Left ventricle myocardium superior (tissue), 1 donor: ENCODE data around the gene TALDO1. TPM values are rescaled to one million over a fixed set of nuclear protein-coding genes. Genes with fewer than 3 reads are reported as not detected.

Source experiments
- ATAC-seq: fragments of 200-7000 bp; cut with Tn5 transposase; one replicate; pipeline ENCODE4 v1.9.1; 2020; ENCODE audit warnings: mild to moderate bottlenecking, moderate library complexity
- DNase-seq: peaks from one replicate; pipeline ENCODE4 v3.0.0-alpha.2; 2020
- intact Hi-C: fragments of 100-400 bp; cut with micrococcal nuclease; formaldehyde crosslinking; loops from one replicate; pipeline ENCODE4 v1.11.0; 2022
- total RNA-seq: library from RNA; stranded (reverse); fragmentation: NEBNext Ultra II Directional; extraction: Animal tissue kit (Norgen Biotek cat#: 25700); gene quantifications from one replicate; pipeline ENCODE4 v1.2.1, GENCODE V29; 2021
- donor health status: DM: no; HTN: yes; CAD: no; lungs with severe emphysema.

Gene TALDO1
- total RNA-seq, 1 donor from 2014 or later: 103 TPM

DNA sequence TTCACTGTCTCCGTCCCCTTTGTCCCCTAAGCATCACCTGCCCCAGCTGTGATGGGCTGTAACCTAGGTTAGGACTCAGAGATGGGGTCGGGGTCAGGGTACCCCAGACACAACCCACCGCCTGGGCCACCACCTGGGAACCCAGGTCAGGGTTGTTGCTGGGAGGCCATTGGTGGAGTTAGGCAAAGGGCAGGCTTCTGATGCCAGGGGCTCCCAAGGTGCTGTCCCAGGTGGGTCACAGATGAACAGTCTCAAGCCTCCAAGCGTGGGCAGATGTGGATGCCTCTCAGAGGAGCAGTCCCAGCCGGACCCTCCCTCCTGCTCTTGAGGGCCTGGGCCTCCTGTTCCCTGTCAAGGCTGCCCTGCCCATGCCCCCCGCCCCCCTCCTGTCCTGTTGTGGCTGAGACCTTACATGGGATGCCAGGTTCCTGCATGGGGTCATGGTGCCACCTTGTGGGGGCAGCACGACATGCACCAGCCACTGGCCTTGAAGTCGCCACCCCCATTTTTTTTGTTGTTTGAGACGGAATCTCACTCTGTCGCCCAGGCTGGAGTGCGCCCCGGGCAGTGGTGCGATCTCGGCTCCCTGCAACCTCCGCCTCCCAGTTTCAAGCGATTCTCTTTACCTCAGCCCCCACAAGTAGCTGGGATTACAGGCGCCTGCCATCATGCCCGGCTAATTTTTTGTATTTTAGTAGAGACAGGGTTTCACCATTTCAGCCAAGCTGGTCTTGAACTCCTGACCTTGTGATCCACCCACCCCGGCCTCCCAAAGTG is 17.9 kb downstream of the TALDO1 start:
- ATAC-seq (peak; percentile 70), DNase-seq (peak; percentile 60)
- intact Hi-C loops: no loop called here

GRCh38 chr11:765802-766091 is 18.5 kb downstream of the TALDO1 start:
- DNase-seq: no peak
- no peak for ATAC-seq
- intact Hi-C loops: no loop called here

GRCh38 chr11:766106-766935 is 19.1 kb downstream of the TALDO1 start:
- ATAC-seq (no peak), DNase-seq (no peak)
- intact Hi-C loops: no loop called here

DNA sequence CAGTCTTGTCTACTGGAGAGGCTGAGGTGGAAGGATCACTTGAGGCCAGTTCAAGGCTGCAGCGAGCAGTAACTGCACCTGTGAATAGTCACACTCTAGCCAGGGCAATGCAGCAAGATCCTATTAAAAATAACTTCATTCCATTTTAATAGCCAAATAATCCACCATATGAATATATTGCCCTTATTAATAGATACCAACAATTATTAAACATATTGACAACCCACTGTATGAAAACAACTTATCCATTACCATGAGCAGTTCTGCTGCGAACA is 19.6 kb downstream of the TALDO1 start:
- intact Hi-C loops: no loop called here
- DNase-seq (no peak), ATAC-seq (no peak)

DNA sequence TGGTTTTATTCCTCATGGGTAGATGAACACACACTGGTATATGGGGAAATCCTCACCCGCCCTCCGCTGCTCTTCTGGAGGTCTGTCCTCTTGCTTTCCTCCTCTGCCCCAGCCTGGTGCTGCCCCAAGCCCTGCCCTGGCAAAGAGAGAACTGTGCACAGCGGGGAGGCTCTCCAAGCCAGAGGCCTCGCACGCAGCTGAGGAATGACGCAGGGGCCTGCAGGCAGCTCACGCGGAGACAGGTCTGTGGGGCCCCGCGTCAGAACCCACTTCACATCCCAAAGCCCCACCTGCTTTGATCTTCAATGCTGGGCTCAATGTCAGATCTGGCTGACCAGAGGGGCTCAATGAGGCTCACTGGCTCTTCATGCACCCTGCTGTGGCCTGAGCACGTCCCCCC is 20.0 kb downstream of the TALDO1 start:
- intact Hi-C loops: no loop called here
- ATAC-seq: no peak
- DNase-seq: no peak

GRCh38 chr11:769887-770641 is 22.8 kb downstream of the TALDO1 start:
- intact Hi-C loops: no loop called here
- ATAC-seq (no peak), DNase-seq (no peak)

- ATAC-seq: no peak
- no peak for DNase-seq
- intact Hi-C loops: no loop called here
Observed at GRCh38 chr11:770642-771616, 23.7 kb downstream of the TALDO1 start.

GRCh38 chr11:771617-772204 is 24.4 kb downstream of the TALDO1 start:
- no peak for DNase-seq
- intact Hi-C loops: no loop called here
- no peak for ATAC-seq

GRCh38 chr11:772429-773390 is 25.4 kb downstream of the TALDO1 start:
- intact Hi-C loops: no loop called here
- ATAC-seq: no peak

DNA sequence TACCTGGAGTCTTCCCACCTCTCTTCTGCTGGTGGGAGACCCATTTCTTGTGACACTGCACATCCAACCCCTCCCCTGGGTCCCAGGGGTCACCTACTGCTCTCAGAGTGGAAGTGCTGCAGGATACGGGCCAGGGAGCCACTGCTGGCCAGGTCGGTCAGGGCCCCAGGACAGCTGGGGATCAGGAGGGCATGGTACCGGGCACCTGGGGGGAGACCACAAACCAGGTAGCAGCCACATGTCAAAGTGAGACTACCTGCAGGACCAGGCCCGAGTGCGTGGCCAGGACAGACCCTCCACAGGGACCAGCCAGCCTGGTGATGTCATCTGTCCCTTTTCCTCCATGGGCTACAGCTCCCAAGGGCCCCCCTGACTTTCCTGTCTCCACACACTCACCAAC is 26.2 kb downstream of the TALDO1 start:
- ATAC-seq (no peak), DNase-seq (no peak)
- intact Hi-C loops: no loop called here

More at GRCh38 chr11:772429-773390, 25.4 kb downstream of the TALDO1 start:
- DNase-seq: no peak

GRCh38 chr11:773830-774229 is 26.6 kb downstream of the TALDO1 start:
- intact Hi-C loops: no loop called here
- DNase-seq: no peak
- ATAC-seq: no peak

- no peak for DNase-seq
- ATAC-seq: no peak
- intact Hi-C loops: no loop called here
Observed at GRCh38 chr11:774873-775592, 27.8 kb downstream of the TALDO1 start.

DNA sequence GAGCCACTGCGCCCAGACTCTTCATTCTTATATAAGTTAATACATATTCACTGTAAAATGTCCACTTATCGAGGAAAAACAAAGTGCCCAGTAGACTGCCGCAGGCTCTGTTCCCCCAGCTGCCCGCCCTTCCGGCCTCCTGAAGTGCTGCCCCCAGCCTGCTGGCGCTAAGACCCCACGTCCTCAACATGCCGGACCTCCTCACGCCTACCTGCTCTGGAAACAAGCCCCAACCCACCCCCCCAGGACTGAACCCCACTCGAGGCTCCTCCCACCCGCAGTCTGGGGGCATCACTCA is 28.9 kb downstream of the TALDO1 start:
- DNase-seq (no peak), ATAC-seq (no peak)
- intact Hi-C loops: no loop called here

- intact Hi-C loops: no loop called here
Observed at GRCh38 chr11:776561-777287, 29.5 kb downstream of the TALDO1 start.

DNA sequence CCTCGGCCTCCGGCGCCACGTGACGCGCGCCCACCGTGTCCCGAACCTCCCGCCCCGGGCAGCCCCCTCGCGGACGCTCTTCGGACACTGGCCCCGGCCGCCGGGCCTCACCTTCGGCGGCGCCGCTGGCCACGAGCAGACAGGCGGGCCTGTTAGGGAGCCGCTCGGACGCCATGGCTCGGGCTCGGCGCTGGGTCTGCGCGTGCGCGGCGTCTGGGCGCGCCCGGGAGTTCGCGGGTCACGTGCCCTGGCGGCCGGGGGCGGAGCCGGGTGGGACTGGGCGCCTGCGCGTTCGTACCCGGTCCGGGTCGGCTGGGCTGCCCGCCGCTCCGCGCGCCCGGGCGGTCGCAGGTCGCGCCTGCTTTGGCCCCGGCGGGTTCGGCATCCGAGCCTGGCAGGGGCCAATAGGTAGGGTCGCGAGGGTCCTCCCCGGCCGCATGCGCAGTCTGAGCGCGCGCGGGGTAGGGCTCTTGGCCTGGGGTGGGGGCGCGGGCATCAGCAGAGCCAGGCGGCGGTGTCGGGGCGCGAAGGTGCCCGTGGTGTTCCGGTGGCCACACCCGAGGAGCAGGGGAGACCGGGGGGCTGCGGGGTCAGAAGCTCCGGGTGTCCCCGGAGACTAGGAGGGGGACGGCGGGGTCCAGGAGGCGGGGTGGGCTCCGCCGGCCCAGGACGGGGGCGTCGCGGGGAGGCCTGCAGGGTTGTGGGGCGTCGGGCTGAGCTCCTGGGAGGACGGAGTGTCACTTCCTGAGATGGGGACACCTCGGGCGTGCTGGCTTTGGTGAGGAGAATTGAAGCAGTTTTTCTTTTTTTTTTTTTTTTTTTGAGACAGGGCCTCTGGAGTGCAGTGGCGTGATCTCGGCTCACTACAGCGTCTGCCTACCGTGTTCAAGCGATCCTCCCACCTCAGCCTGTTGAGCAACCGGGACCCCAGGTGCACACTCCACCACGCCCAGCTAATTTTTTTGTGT is 30.3 kb downstream of the TALDO1 start, which contains the start of gene GATD1:
TSS of gene GATD1 (minus strand) at position 200 of the 968 bp plus-strand sequence. CDS start at position 175, 25 bp downstream.
- DNase-seq (peak; percentile 96), ATAC-seq (peak; percentile 94)
- intact Hi-C loops: no loop called here

More at GRCh38 chr11:776561-777287, 29.5 kb downstream of the TALDO1 start:
- DNase-seq (no peak), ATAC-seq (peak; percentile 50)
